ENCODE measurements around the gene KLHL17. TPM values are rescaled to one million over a fixed set of nuclear protein-coding genes. Genes with fewer than 3 reads are reported as not detected.
"Not testable (repeated sequence)": the region's sequence is repeated elsewhere in the genome, so short reads cannot be mapped to it uniquely, and the experiment has no call there.

KLHL17 gene
- polyA plus RNA-seq, 1 donor (not counting 4 experiments of a cell fraction or from before 2014, with no cell fraction given), result 6.5 TPM

DNA sequence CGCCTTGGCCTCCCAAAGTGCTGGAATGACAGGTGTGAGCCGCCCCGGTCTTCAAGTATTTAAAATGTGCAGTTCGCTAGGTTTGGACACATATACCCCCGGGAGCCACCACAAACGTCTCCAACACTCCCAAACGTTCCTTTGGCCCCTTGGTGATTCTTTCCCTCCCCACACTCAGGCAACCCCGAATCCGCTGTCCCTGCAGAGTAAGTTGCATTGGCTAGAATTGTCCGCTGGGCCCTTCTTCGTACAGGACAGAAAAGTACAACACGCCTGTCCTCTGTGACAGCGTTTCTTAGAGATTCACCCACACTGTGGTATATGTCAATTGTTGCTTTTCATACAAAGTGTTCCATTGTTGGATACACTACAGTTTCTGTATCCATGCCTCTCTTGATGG lies 24.7 kb downstream of the KLHL17 start:
- H3K4me2 ChIP-seq (ENCODE audit: control insufficient read depth, extremely low read depth, insufficient read depth, low read depth, low read length), result no peak overlapping the region
- H3K4me3 ChIP-seq (ENCODE audit: control insufficient read depth in 2 of 3, extremely low read depth in 1 of 3, insufficient read depth in 2 of 3, low read depth in 1 of 3, low read length in 3 of 3), result no peak overlapping the region
- H3K79me2 ChIP-seq (ENCODE audit: control insufficient read depth, insufficient read depth, low read length), result no peaks in the 10 kb centered on the region
- no peaks in the 10 kb centered on the region for H3K4me1 ChIP-seq (ENCODE audit: control insufficient read depth, extremely low read depth, insufficient read depth, low read length)
- H3K36me3 ChIP-seq (ENCODE audit: control insufficient read depth in 2 of 2, extremely low read depth in 1 of 2, insufficient read depth in 2 of 2, low read length in 2 of 2), result no peaks in the 10 kb centered on the region
- no peak overlapping the region for H2AFZ ChIP-seq (ENCODE audit: control insufficient read depth, low read length)
- no peak overlapping the region for H3K9ac ChIP-seq (ENCODE audit: control insufficient read depth, extremely low read depth, insufficient read depth, low read length)
- no peak for DNase-seq (ENCODE audit: low read depth, low spot score)
- peaks cover 46% of the 10 kb centered on the region for H3K27me3 ChIP-seq (ENCODE audit: control insufficient read depth, extremely low read depth, insufficient read depth, low read length)
- FAIRE-seq, result no peak
- H3K9me1 ChIP-seq (ENCODE audit: control insufficient read depth, extremely low read depth, insufficient read depth, low read length), result no peaks in the 10 kb centered on the region
- H4K20me1 ChIP-seq (ENCODE audit: control insufficient read depth, extremely low read depth, insufficient read depth, low read length), result no peaks in the 10 kb centered on the region
- H3K9me3 ChIP-seq (ENCODE audit: control insufficient read depth, low read depth, low read length), result no peaks in the 10 kb centered on the region
- no peak for TF ChIP-seq EZH2 (IDR thresholded peaks at IDR 0.05; ENCODE audit: low read length)
- TF ChIP-seq, protein P1, sequence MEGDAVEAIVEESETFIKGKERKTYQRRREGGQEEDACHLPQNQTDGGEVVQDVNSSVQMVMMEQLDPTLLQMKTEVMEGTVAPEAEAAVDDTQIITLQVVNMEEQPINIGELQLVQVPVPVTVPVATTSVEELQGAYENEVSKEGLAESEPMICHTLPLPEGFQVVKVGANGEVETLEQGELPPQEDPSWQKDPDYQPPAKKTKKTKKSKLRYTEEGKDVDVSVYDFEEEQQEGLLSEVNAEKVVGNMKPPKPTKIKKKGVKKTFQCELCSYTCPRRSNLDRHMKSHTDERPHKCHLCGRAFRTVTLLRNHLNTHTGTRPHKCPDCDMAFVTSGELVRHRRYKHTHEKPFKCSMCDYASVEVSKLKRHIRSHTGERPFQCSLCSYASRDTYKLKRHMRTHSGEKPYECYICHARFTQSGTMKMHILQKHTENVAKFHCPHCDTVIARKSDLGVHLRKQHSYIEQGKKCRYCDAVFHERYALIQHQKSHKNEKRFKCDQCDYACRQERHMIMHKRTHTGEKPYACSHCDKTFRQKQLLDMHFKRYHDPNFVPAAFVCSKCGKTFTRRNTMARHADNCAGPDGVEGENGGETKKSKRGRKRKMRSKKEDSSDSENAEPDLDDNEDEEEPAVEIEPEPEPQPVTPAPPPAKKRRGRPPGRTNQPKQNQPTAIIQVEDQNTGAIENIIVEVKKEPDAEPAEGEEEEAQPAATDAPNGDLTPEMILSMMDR (optimal IDR thresholded peaks at IDR 0.05 in 1 of 3, IDR thresholded peaks at IDR 0.05 in 1 of 3, conservative IDR thresholded peaks at IDR 0.05 in 1 of 3; ENCODE audit: extremely low read depth in 1 of 3, insufficient read depth in 2 of 3, low read length in 3 of 3), result no peak
- H3K27ac ChIP-seq (ENCODE audit: control insufficient read depth, insufficient read depth, low read length), result no peak overlapping the region
- dilution Hi-C loops (cut with MboI; ENCODE audit: extremely low pct_ligation_motif_present, low sequenced_read_pairs), result no loop called here

DNA sequence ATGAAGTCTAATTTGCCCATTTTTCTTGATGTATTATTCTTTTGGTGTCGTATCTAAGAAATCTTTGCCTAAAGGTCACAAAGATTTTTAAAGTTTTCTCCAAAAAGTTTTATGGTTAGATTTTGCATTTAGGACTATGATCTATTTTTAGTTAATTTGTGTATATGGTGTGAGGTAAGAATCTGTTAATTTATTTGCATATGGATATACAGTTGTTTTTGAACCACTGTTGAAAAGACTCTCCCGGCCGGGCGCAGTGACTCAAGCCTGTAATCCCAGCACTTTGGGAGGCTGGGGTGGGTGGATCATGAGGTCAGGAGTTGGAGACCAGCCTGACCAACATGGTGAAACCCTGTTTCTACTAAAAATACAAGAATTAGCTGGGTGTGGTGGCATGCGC lies 27.7 kb downstream of the KLHL17 start:
- FAIRE-seq, result not testable (repeated sequence)

DNA sequence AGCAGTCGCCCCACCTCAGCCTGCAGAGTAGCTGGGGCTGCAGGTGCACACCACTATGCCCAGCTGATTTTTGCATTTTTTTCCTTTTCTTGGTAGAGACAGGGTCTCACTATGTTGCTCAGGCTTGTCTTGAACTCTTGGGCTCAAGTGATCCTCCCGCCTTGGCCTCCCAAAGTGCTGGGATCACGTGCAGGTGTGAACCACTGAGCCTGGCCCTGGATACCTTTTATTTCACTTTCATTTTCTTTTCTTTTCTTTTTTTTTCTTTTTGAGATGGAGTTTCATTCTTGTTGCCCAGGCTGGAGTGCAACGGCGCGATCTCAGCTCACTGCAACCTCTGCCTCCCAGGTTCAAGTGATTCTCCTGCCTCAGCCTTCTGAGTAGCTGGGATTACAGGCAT lies 30.9 kb downstream of the KLHL17 start:
- dilution Hi-C loops (cut with MboI; ENCODE audit: extremely low pct_ligation_motif_present, low sequenced_read_pairs); H2AFZ ChIP-seq (ENCODE audit: control insufficient read depth, low read length); H3K9me1 ChIP-seq (ENCODE audit: control insufficient read depth, extremely low read depth, insufficient read depth, low read length); H3K36me3 ChIP-seq (ENCODE audit: control insufficient read depth in 2 of 2, extremely low read depth in 1 of 2, insufficient read depth in 2 of 2, low read length in 2 of 2); DNase-seq (ENCODE audit: low read depth, low spot score); FAIRE-seq; H3K9ac ChIP-seq (ENCODE audit: control insufficient read depth, extremely low read depth, insufficient read depth, low read length); H3K4me2 ChIP-seq (ENCODE audit: control insufficient read depth, extremely low read depth, insufficient read depth, low read depth, low read length); H3K9me3 ChIP-seq (ENCODE audit: control insufficient read depth, low read depth, low read length); H3K27me3 ChIP-seq (ENCODE audit: control insufficient read depth, extremely low read depth, insufficient read depth, low read length); H3K4me3 ChIP-seq (ENCODE audit: control insufficient read depth in 2 of 3, extremely low read depth in 1 of 3, insufficient read depth in 2 of 3, low read depth in 1 of 3, low read length in 3 of 3); H3K4me1 ChIP-seq (ENCODE audit: control insufficient read depth, extremely low read depth, insufficient read depth, low read length); H3K27ac ChIP-seq (ENCODE audit: control insufficient read depth, insufficient read depth, low read length); H4K20me1 ChIP-seq (ENCODE audit: control insufficient read depth, extremely low read depth, insufficient read depth, low read length); H3K79me2 ChIP-seq (ENCODE audit: control insufficient read depth, insufficient read depth, low read length): not testable (repeated sequence)

More for the DNA sequence above, 27.7 kb downstream of the KLHL17 start:
- H3K36me3 ChIP-seq (ENCODE audit: control insufficient read depth in 2 of 2, extremely low read depth in 1 of 2, insufficient read depth in 2 of 2, low read length in 2 of 2); H3K4me2 ChIP-seq (ENCODE audit: control insufficient read depth, extremely low read depth, insufficient read depth, low read depth, low read length); H4K20me1 ChIP-seq (ENCODE audit: control insufficient read depth, extremely low read depth, insufficient read depth, low read length); dilution Hi-C loops (cut with MboI; ENCODE audit: extremely low pct_ligation_motif_present, low sequenced_read_pairs); H3K9me3 ChIP-seq (ENCODE audit: control insufficient read depth, low read depth, low read length); H3K4me1 ChIP-seq (ENCODE audit: control insufficient read depth, extremely low read depth, insufficient read depth, low read length); DNase-seq (ENCODE audit: low read depth, low spot score); H2AFZ ChIP-seq (ENCODE audit: control insufficient read depth, low read length); H3K9ac ChIP-seq (ENCODE audit: control insufficient read depth, extremely low read depth, insufficient read depth, low read length); H3K27ac ChIP-seq (ENCODE audit: control insufficient read depth, insufficient read depth, low read length); H3K4me3 ChIP-seq (ENCODE audit: control insufficient read depth in 2 of 3, extremely low read depth in 1 of 3, insufficient read depth in 2 of 3, low read depth in 1 of 3, low read length in 3 of 3); H3K79me2 ChIP-seq (ENCODE audit: control insufficient read depth, insufficient read depth, low read length); H3K9me1 ChIP-seq (ENCODE audit: control insufficient read depth, extremely low read depth, insufficient read depth, low read length): not testable (repeated sequence)
- H3K27me3 ChIP-seq (ENCODE audit: control insufficient read depth, extremely low read depth, insufficient read depth, low read length), result peaks cover 17% of the 10 kb centered on the region
